Measurements from ENCODE around the gene SHCBP1L. TPM values are rescaled to one million over a fixed set of nuclear protein-coding genes. Genes with fewer than 3 reads are reported as not detected.

SHCBP1L gene
- total and polyA plus RNA-seq, 2 donors (not counting 1 experiment from before 2014, with no cell fraction given) = not detected

DNA sequence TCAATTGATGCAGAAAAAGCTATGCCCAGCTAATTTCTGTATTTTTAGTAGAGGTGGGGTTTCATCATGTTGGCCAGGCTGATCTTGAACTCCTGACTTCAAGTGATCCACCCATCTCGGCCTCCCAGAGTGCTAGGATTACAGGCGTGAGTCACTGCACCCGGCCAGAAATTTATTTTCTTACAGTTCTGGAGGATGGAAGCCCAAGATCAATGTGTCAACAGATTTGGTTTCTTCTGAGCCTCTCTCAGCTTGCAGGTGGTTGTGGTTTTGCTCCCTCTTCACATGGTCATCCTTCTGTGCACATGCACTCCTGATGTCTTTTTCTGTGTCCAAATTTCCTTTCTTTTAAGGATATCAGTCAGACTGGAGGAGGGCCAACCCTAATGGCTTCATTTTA lies 35.6 kb downstream of the SHCBP1L start:
- no peak for TF ChIP-seq EZH2 (IDR thresholded peaks at IDR 0.05; ENCODE audit: borderline replicate concordance, insufficient read depth, low read depth, low read length, poor library complexity, severe bottlenecking)
- no peak for TF ChIP-seq CTCF (IDR thresholded peaks at IDR 0.05)
- no peak overlapping the region for H3K4me3 Mint-ChIP-seq
- Histone ChIP-seq H3K9ac (ENCODE audit: low read length) (no peak overlapping the region), H4K20me1 (ENCODE audit: control insufficient read depth, insufficient read depth, low read length, poor library complexity, severe bottlenecking) (no peaks in the 10 kb centered on the region), H3K4me2 (replicated peaks; ENCODE audit: low read depth, low read length, poor library complexity, severe bottlenecking) (no peak overlapping the region), H3K9me3 (ENCODE audit: control extremely low read depth in 1 of 3, control insufficient read depth in 2 of 3, insufficient read depth in 1 of 3, low read length in 2 of 3) (peaks cover 0 to 8% (median 0%) of the 10 kb centered on the region in 3 donors), H2AFZ (ENCODE audit: insufficient read depth, low read depth, low read length, poor library complexity, severe bottlenecking) (no peak overlapping the region), H3K27me3 (replicated peaks in 1 of 4; ENCODE audit: control extremely low read depth in 1 of 4, control insufficient read depth in 3 of 4, insufficient read depth in 4 of 4, low read length in 3 of 4) (peaks cover 0 to 6% (median 0%) of the 10 kb centered on the region in 4 experiments), H3K27ac (ENCODE audit: low read length in 2 of 2) (no peak overlapping the region), H3K36me3 (replicated peaks in 1 of 2; ENCODE audit: control extremely low read depth in 1 of 2, control insufficient read depth in 1 of 2, extremely low read depth in 1 of 2, insufficient read depth in 2 of 2, low read length in 1 of 2) (no peaks in the 10 kb centered on the region), H3K4me1 (ENCODE audit: control insufficient read depth in 2 of 2, insufficient read depth in 2 of 2, low read length in 2 of 2) (no peaks in the 10 kb centered on the region), H3K79me2 (ENCODE audit: control insufficient read depth, insufficient read depth, low read length) (no peaks in the 10 kb centered on the region), H3K4me3 (ENCODE audit: control extremely low read depth in 1 of 5, extremely low read depth in 1 of 5, insufficient read depth in 1 of 5, low read depth in 2 of 5, low read length in 4 of 5) (no peak overlapping the region)
- ChIA-PET POLR2A (no interaction called here), CTCF (no interaction called here)
- no peak overlapping the region for H3K27ac Mint-ChIP-seq
- ATAC-seq (ENCODE audit: low read depth) (no peak), DNase-seq (no peak)
- H3K4me1 Mint-ChIP-seq = no peaks in the 10 kb centered on the region
- WGBS (ENCODE audit: insufficient coverage) = 79% methylated on average over 3 of the region's 3 CpGs
- H3K27me3 Mint-ChIP-seq = peaks cover 23% of the 10 kb centered on the region
- no peaks in the 10 kb centered on the region for H3K9me3 Mint-ChIP-seq (ENCODE audit: insufficient read depth)
- intact Hi-C loops (cut with micrococcal nuclease) = no loop called here

GRCh38 chr1:182913401-182913800 lies 39.6 kb downstream of the SHCBP1L start:
- H3K9me3 Mint-ChIP-seq (ENCODE audit: insufficient read depth) = peaks cover 2% of the 10 kb centered on the region
- no peak for DNase-seq
- 86% methylated on average over 1 of the region's 3 CpGs for WGBS (ENCODE audit: insufficient coverage)
- intact Hi-C loops (cut with micrococcal nuclease) = no loop called here
- H3K36me3 ChIP-seq (replicated peaks in 1 of 2; ENCODE audit: control extremely low read depth in 1 of 2, control insufficient read depth in 1 of 2, extremely low read depth in 1 of 2, insufficient read depth in 2 of 2, low read length in 1 of 2) = no peaks in the 10 kb centered on the region
- ChIA-PET POLR2A (no interaction called here), CTCF (no interaction called here)
- H3K27ac Mint-ChIP-seq = no peak overlapping the region
- ATAC-seq (ENCODE audit: low read depth) = no peak
- peaks cover 0 to 6% (median 2%) of the 10 kb centered on the region in 4 experiments for H3K27me3 ChIP-seq (replicated peaks in 1 of 4; ENCODE audit: control extremely low read depth in 1 of 4, control insufficient read depth in 3 of 4, insufficient read depth in 4 of 4, low read length in 3 of 4)
- H2AFZ ChIP-seq (ENCODE audit: insufficient read depth, low read depth, low read length, poor library complexity, severe bottlenecking) = no peak overlapping the region
- H3K4me3 Mint-ChIP-seq = no peak overlapping the region
- no peaks in the 10 kb centered on the region for H4K20me1 ChIP-seq (ENCODE audit: control insufficient read depth, insufficient read depth, low read length, poor library complexity, severe bottlenecking)
- H3K79me2 ChIP-seq (ENCODE audit: control insufficient read depth, insufficient read depth, low read length) = no peaks in the 10 kb centered on the region
- peaks cover 16% of the 10 kb centered on the region for H3K27me3 Mint-ChIP-seq
- no peak overlapping the region for H3K27ac ChIP-seq (ENCODE audit: low read length in 2 of 2)
- no peak for TF ChIP-seq CTCF (IDR thresholded peaks at IDR 0.05)
- H3K4me3 ChIP-seq (ENCODE audit: control extremely low read depth in 1 of 5, extremely low read depth in 1 of 5, insufficient read depth in 1 of 5, low read depth in 2 of 5, low read length in 4 of 5) = no peak overlapping the region
- H3K4me1 ChIP-seq (ENCODE audit: control insufficient read depth in 2 of 2, insufficient read depth in 2 of 2, low read length in 2 of 2) = no peaks in the 10 kb centered on the region
- H3K9ac ChIP-seq (ENCODE audit: low read length) = no peak overlapping the region
- H3K4me1 Mint-ChIP-seq = no peaks in the 10 kb centered on the region
- no peak overlapping the region for H3K4me2 ChIP-seq (replicated peaks; ENCODE audit: low read depth, low read length, poor library complexity, severe bottlenecking)
- peaks cover 0 to 13% (median 2%) of the 10 kb centered on the region in 3 donors for H3K9me3 ChIP-seq (ENCODE audit: control extremely low read depth in 1 of 3, control insufficient read depth in 2 of 3, insufficient read depth in 1 of 3, low read length in 2 of 3)

Data from B cell (primary cell).